B cell (primary cell): ENCODE results near the gene HYAL1. TPM values are rescaled to one million over a fixed set of nuclear protein-coding genes. Genes with fewer than 3 reads are reported as not detected.

Source experiments
- ATAC-seq: fragments of 200-7000 bp; cut with Tn5 transposase; one replicate; pipeline ENCODE4 v1.10.0; 2021; ENCODE audit warnings: low read depth, mild to moderate bottlenecking, moderate number of reproducible peaks, moderate library complexity
- CTCF ChIA-PET: fragments of 350-600 bp; sonication (Branson Sonifier 250); formaldehyde crosslinking; loops from one replicate; lab custom pipeline; 2021; ENCODE audit warnings: antibody characterized with exemption, inconsistent platforms; lab: Charles Lee
- POLR2A ChIA-PET: fragments of 350-600 bp; sonication (Branson Sonifier 250); formaldehyde crosslinking; loops from one replicate; lab custom pipeline; 2021; ENCODE audit warnings: antibody characterized with exemption; lab: Charles Lee
- DNase-seq: peaks from one replicate; pipeline ENCODE4 v3.0.0; 2013
- H2AFZ ChIP-seq: 2 replicates; pipeline ENCODE4 v1.6.1; 2012; ENCODE audit warnings: mild to moderate bottlenecking, low read depth, low read length; ENCODE audit not compliant: insufficient read depth, poor library complexity, severe bottlenecking
- H3K27ac ChIP-seq, 2 donors: 1 replicate in 1 of 2; 2 replicates in 1 of 2; pipeline ENCODE4 v1.5.1; 2012 to 2013; ENCODE audit warnings: low read length in 2 of 2, mild to moderate bottlenecking in 2 of 2, moderate library complexity in 1 of 2
- H3K27me3 ChIP-seq, 4 experiments: fragments of 200-600 bp in 1 of 4; sonication (generic) in 1 of 4; replicated peaks in 1 of 4; 1 replicate in 2 of 4; 2 replicates in 2 of 4; pipeline versions ENCODE4 v1.6.1 to v1.7.0; 2013 to 2016; ENCODE audit warnings: low read length in 3 of 4, mild to moderate bottlenecking in 2 of 4, mixed read lengths in 1 of 4, moderate library complexity in 1 of 4; ENCODE audit not compliant: insufficient read depth in 4 of 4, control insufficient read depth in 3 of 4; ENCODE audit errors: control extremely low read depth in 1 of 4
- H3K36me3 ChIP-seq, 2 experiments: replicated peaks in 1 of 2; 1 replicate in 1 of 2; 2 replicates in 1 of 2; pipeline versions ENCODE4 v1.6.1 to v1.7.1; 2013; ENCODE audit warnings: low read length in 1 of 2; ENCODE audit not compliant: insufficient read depth in 2 of 2, control insufficient read depth in 1 of 2; ENCODE audit errors: control extremely low read depth in 1 of 2, extremely low read depth in 1 of 2
- H3K4me1 ChIP-seq, 2 donors: fragments of 200-600 bp in 1 of 2; sonication (generic) in 1 of 2; 1 replicate in 1 of 2; 2 replicates in 1 of 2; pipeline versions ENCODE4 v1.5.1 to v1.6.1; 2013 to 2017; ENCODE audit warnings: low read length in 2 of 2; ENCODE audit not compliant: control insufficient read depth in 2 of 2, insufficient read depth in 2 of 2
- H3K4me2 ChIP-seq: replicated peaks from 2 replicates; pipeline ENCODE3; 2012; ENCODE audit warnings: mild to moderate bottlenecking, low read depth, low read length; ENCODE audit not compliant: poor library complexity, severe bottlenecking
- H3K4me3 ChIP-seq, 5 experiments: fragments of 200-600 bp in 1 of 5; sonication (generic) in 1 of 5; 1 replicate in 3 of 5; 2 replicates in 2 of 5; pipeline versions ENCODE4 v1.5.1 to v1.7.0; 2011 to 2016; ENCODE audit warnings: low read length in 4 of 5, mild to moderate bottlenecking in 4 of 5, low read depth in 2 of 5, control low read depth in 1 of 5, moderate library complexity in 1 of 5; ENCODE audit not compliant: insufficient read depth in 1 of 5; ENCODE audit errors: control extremely low read depth in 1 of 5, extremely low read depth in 1 of 5
- H3K79me2 ChIP-seq: fragments of 200-600 bp; sonication (generic); one replicate; pipeline ENCODE4 v1.6.0; 2016; ENCODE audit warnings: low read length; ENCODE audit not compliant: control insufficient read depth, insufficient read depth
- H3K9ac ChIP-seq: fragments of 200-600 bp; sonication (generic); 2 replicates; pipeline ENCODE4 v1.6.1; 2017; ENCODE audit warnings: mild to moderate bottlenecking, low read length, moderate library complexity
- H3K9me3 ChIP-seq, 3 donors: one replicate each; pipeline versions ENCODE4 v1.6.1 to v1.7.1; 2013; ENCODE audit warnings: low read length in 2 of 3; ENCODE audit not compliant: control insufficient read depth in 2 of 3, insufficient read depth in 1 of 3; ENCODE audit errors: control extremely low read depth in 1 of 3
- H4K20me1 ChIP-seq: 2 replicates; pipeline ENCODE4 v1.6.0; 2012; ENCODE audit warnings: mild to moderate bottlenecking, low read length; ENCODE audit not compliant: insufficient read depth, control insufficient read depth, poor library complexity, severe bottlenecking
- H3K27ac Mint-ChIP-seq: one replicate; pipeline ENCODE4 v1.8.0; 2021; ENCODE audit warnings: mixed read lengths
- H3K27me3 Mint-ChIP-seq: one replicate; pipeline ENCODE4 v1.8.0; 2021; ENCODE audit warnings: mixed read lengths
- H3K4me1 Mint-ChIP-seq: one replicate; pipeline ENCODE4 v1.8.0; 2021; ENCODE audit warnings: mixed read lengths
- H3K4me3 Mint-ChIP-seq: one replicate; pipeline ENCODE4 v1.8.0; 2021; ENCODE audit warnings: mixed read lengths
- H3K9me3 Mint-ChIP-seq: one replicate; pipeline ENCODE4 v1.8.0; 2022; ENCODE audit warnings: mixed read lengths; ENCODE audit not compliant: insufficient read depth
- CTCF ChIP-seq: fragments of 200-600 bp; IDR thresholded peaks from one replicate; pipeline ENCODE4 v1.8.0; 2022; ENCODE audit warnings: antibody characterized with exemption, mild to moderate bottlenecking
- EZH2 ChIP-seq: IDR thresholded peaks from 2 replicates; pipeline ENCODE4 v1.6.1; 2012; ENCODE audit warnings: borderline replicate concordance, low read depth, mild to moderate bottlenecking, moderate library complexity, low read length; ENCODE audit not compliant: insufficient read depth, poor library complexity, severe bottlenecking
- WGBS: methylation state at CpG from one replicate; pipeline ENCODE4 v1.1.5; 2013; ENCODE audit warnings: missing lambda C conversion rate; ENCODE audit not compliant: insufficient coverage; 5-methylcytosine and 5-hydroxymethylcytosine counted together
- intact Hi-C: fragments of 100-400 bp; cut with micrococcal nuclease; formaldehyde crosslinking; loops from one replicate; pipeline ENCODE4 v1.10.0; 2022
- polyA plus RNA-seq: library from polyadenylated mRNA; depleted of rRNA; stranded (reverse); fragments of >200 nt; gene quantifications from 2 replicates; pipeline ENCODE4 v1.2.3, GENCODE V29; 2012
- total RNA-seq, 2 donors: library from RNA; stranded (reverse); fragments of 120-200 nt in 1 of 2; gene quantifications; 1 replicate in 1 of 2; 2 replicates in 1 of 2; pipeline versions ENCODE4 v1.2.3 to v1.2.4, GENCODE V29; 2013 to 2022

HYAL1 gene
- total and polyA plus RNA-seq, 2 donors (not counting 1 experiment from before 2014, with no cell fraction given), result 0.12 to 0.30 TPM

GRCh38 chr3:50340147-50340447 lies 36.7 kb upstream of the HYAL1 start:
- H3K79me2 ChIP-seq, result peaks cover 43% of the 10 kb centered on the region
- peak overlapping the region; percentile 97 to 98 for H3K27ac ChIP-seq
- peak overlapping the region; percentile 96 for H3K4me3 Mint-ChIP-seq
- H3K9ac ChIP-seq, result peak overlapping the region; percentile 89
- no peak for DNase-seq
- H4K20me1 ChIP-seq, result peaks cover 10% of the 10 kb centered on the region
- peak overlapping the region; percentile 82 for H2AFZ ChIP-seq
- no peak for TF ChIP-seq EZH2
- TF ChIP-seq CTCF, result no peak
- H3K9me3 ChIP-seq, result no peaks in the 10 kb centered on the region
- H3K4me1 ChIP-seq, result peaks cover 38 to 62% of the 10 kb centered on the region in 2 donors
- no peaks in the 10 kb centered on the region for H3K9me3 Mint-ChIP-seq
- no peaks in the 10 kb centered on the region for H3K27me3 Mint-ChIP-seq
- H3K27ac Mint-ChIP-seq, result peak overlapping the region; percentile 99
- no peaks in the 10 kb centered on the region for H3K27me3 ChIP-seq
- intact Hi-C loops, result no loop called here
- CTCF ChIA-PET, result interaction anchor here (0.6 to 2.0 kb wide), 4 partner anchors 10 to 1420 kb away, joined by 4 to 14 read pairs (median 4); partner anchors contain the start of genes CYB561D2, NPRL2 and TUSC2
- H3K36me3 ChIP-seq, result peaks cover 0 to 10% of the 10 kb centered on the region in 2 experiments
- no peak for ATAC-seq
- H3K4me1 Mint-ChIP-seq, result peaks cover 49% of the 10 kb centered on the region
- H3K4me3 ChIP-seq, result peak overlapping the region; percentile 61 to 86 (median 69)
- WGBS, result 4% methylated on average over 8 of the region's 9 CpGs
- POLR2A ChIA-PET, result interaction anchor here (0.9 to 6.1 kb wide), 7 partner anchors 11 to 227 kb away, joined by 3 to 96 read pairs (median 6); partner anchors contain the start of genes C3orf18, CYB561D2, HYAL3 and IFRD2
- H3K4me2 ChIP-seq, result peak overlapping the region; percentile 90

- Histone ChIP-seq H3K27me3 (no peaks in the 10 kb centered on the region), H3K4me2 (peak overlapping the region; percentile 90), H3K27ac (peak overlapping the region; percentile 97 to 98), H3K79me2 (peaks cover 47% of the 10 kb centered on the region), H3K9me3 (no peaks in the 10 kb centered on the region), H3K4me1 (peaks cover 37 to 63% of the 10 kb centered on the region in 2 donors), H3K4me3 (peak overlapping the region; percentile 61 to 86 (median 69)), H3K36me3 (peaks cover 0 to 10% of the 10 kb centered on the region in 2 experiments), H4K20me1 (peaks cover 12% of the 10 kb centered on the region), H3K9ac (peak overlapping the region; percentile 89), H2AFZ (peak overlapping the region; percentile 82)
- peak overlapping the region; percentile 99 for H3K27ac Mint-ChIP-seq
- ATAC-seq, result no peak
- H3K27me3 Mint-ChIP-seq, result no peaks in the 10 kb centered on the region
- peaks cover 47% of the 10 kb centered on the region for H3K4me1 Mint-ChIP-seq
- DNase-seq, result no peak
- intact Hi-C loops, result loop anchor here (5.0 kb wide), 1 partner anchor 102 kb away; the partner anchor contains the start of gene GNAI2
- POLR2A ChIA-PET, result interaction anchor here (1.0 to 6.1 kb wide), 4 partner anchors 11 to 47 kb away, joined by 3 to 96 read pairs (median 8); partner anchors contain the start of genes CYB561D2, IFRD2, NPRL2 and TUSC2
- 47% methylated on average over 10 of the region's 14 CpGs for WGBS
- TF ChIP-seq EZH2 (no peak), CTCF (no peak)
- H3K9me3 Mint-ChIP-seq, result no peaks in the 10 kb centered on the region
- CTCF ChIA-PET, result interaction anchor here (1.8 to 3.9 kb wide), 3 partner anchors 9 to 12 kb away, joined by 4 to 37 read pairs (median 14); partner anchors contain the start of genes CYB561D2, NPRL2 and TUSC2
- peak overlapping the region; percentile 96 for H3K4me3 Mint-ChIP-seq
These were observed 36.2 kb upstream of the HYAL1 start for GRCh38 chr3:50339485-50340146.
